IPS-NIHi7 (cell line): ENCODE data around the gene SLC41A2.
"Not testable (repeated sequence)": the region's sequence is repeated elsewhere in the genome, so short reads cannot be mapped to it uniquely, and the experiment has no call there.

Experiments
- DNase-seq: peaks from one replicate; pipeline ENCODE4 v3.0.0; 2012; ENCODE audit warnings: mixed read lengths; ENCODE audit errors: extremely low spot score

Gene SLC41A2

GRCh38 chr12:104958001-104958804 lies at the start of gene SLC41A2:
Gene SLC41A2, minus strand, starts transcription at chr12:104958290. Its CDS starts 29,763 bp downstream, at chr12:104928527.
- peak; percentile 93 for DNase-seq

GRCh38 chr12:105001476-105001875 lies 43.4 kb upstream of the SLC41A2 start:
- DNase-seq = no peak

- DNase-seq = no peak
These were observed 41.2 kb upstream of the SLC41A2 start for GRCh38 chr12:104999347-104999685.

- DNase-seq = no peak
These were observed 40.6 kb upstream of the SLC41A2 start for GRCh38 chr12:104998423-104999346.

GRCh38 chr12:104997541-104997940 lies 39.5 kb upstream of the SLC41A2 start:
- DNase-seq = no peak

GRCh38 chr12:104994336-104994735 lies 36.2 kb upstream of the SLC41A2 start:
- no peak for DNase-seq

GRCh38 chr12:104991565-104992128 lies 33.6 kb upstream of the SLC41A2 start:
- no peak for DNase-seq

- DNase-seq = no peak
These were observed 32.9 kb upstream of the SLC41A2 start for GRCh38 chr12:104990950-104991349.

GRCh38 chr12:104986022-104986941 lies 28.2 kb upstream of the SLC41A2 start, which contains the start of gene NOPCHAP1:
Gene NOPCHAP1, plus strand, starts transcription at chr12:104986316. Its CDS starts 37 bp downstream, at chr12:104986353.
- peak; percentile 97 for DNase-seq

- no peak for DNase-seq
These were observed 27.1 kb upstream of the SLC41A2 start for GRCh38 chr12:104985206-104985605.

- not testable (repeated sequence) for DNase-seq
These were observed 19.6 kb upstream of the SLC41A2 start for GRCh38 chr12:104977688-104978087.

GRCh38 chr12:104976703-104977102 lies 18.6 kb upstream of the SLC41A2 start:
- DNase-seq = no peak

GRCh38 chr12:104975587-104976343 lies 17.7 kb upstream of the SLC41A2 start:
- no peak for DNase-seq

GRCh38 chr12:104974626-104975290 lies 16.7 kb upstream of the SLC41A2 start:
- no peak for DNase-seq

- no peak for DNase-seq
These were observed 15.2 kb upstream of the SLC41A2 start for GRCh38 chr12:104973250-104973649.

GRCh38 chr12:104971306-104971705 lies 13.2 kb upstream of the SLC41A2 start:
- DNase-seq = no peak

GRCh38 chr12:104969343-104969742 lies 11.3 kb upstream of the SLC41A2 start:
- DNase-seq = no peak

- DNase-seq = no peak
These were observed 8.6 kb upstream of the SLC41A2 start for GRCh38 chr12:104966677-104967076.

GRCh38 chr12:104964856-104965205 lies 6.7 kb upstream of the SLC41A2 start:
- DNase-seq = no peak
